ENCODE results near the gene PANK4. TPM values are rescaled to one million over a fixed set of nuclear protein-coding genes. Genes with fewer than 3 reads are reported as not detected.
"Not testable (repeated sequence)": the region's sequence is repeated elsewhere in the genome, so short reads cannot be mapped to it uniquely, and the experiment has no call there.

PANK4 gene
- total and polyA plus RNA-seq, 3 donors from 2014 or later, result 23.2 to 84.7 (median 65.9) TPM

- no peak for TF ChIP-seq POLR2A (IDR thresholded peaks at IDR 0.05)
- no peak for TF ChIP-seq CTCF (IDR thresholded peaks at IDR 0.05)
- Histone ChIP-seq H3K4me1 (peaks cover 25% of the 10 kb centered on the region), H3K4me3 (no peak overlapping the region), H3K27ac (no peak overlapping the region), H3K36me3 (ENCODE audit: low read depth, missing control alignments) (no peaks in the 10 kb centered on the region), H3K27me3 (no peaks in the 10 kb centered on the region), H3K9me3 (no peaks in the 10 kb centered on the region)
- intact Hi-C loops (cut with DNase I; ENCODE audit: low total_unique reads), result no loop called here
- WGBS, 2 donors, result 93% methylated on average over 15 to 26 of the region's 26 CpGs
- no peak for DNase-seq
These were observed 25.8 kb upstream of the PANK4 start for GRCh38 chr1:2552189-2552588.

- H3K27ac ChIP-seq; H3K9me3 ChIP-seq; H3K27me3 ChIP-seq; H3K4me3 ChIP-seq; intact Hi-C loops (cut with DNase I; ENCODE audit: low total_unique reads); H3K36me3 ChIP-seq (ENCODE audit: low read depth, missing control alignments); DNase-seq: not testable (repeated sequence)
- peaks cover 28% of the 10 kb centered on the region for H3K4me1 ChIP-seq
- WGBS, 2 donors, result 88 to 90% methylated on average over 6 to 9 of the region's 9 CpGs
These were observed 25.1 kb upstream of the PANK4 start for GRCh38 chr1:2551544-2551943.

- 64 to 88% methylated on average over 8 to 12 of the region's 12 CpGs for WGBS, 2 donors
These were observed 24.0 kb upstream of the PANK4 start for GRCh38 chr1:2550309-2550861.

GRCh38 chr1:2549367-2550029, 23.1 kb upstream of the PANK4 start:
- Histone ChIP-seq H3K27ac (peak overlapping the region; percentile 81 to 95), H3K4me1 (peaks cover 44% of the 10 kb centered on the region)
- not testable (repeated sequence) for H3K9me3 ChIP-seq; DNase-seq; H3K27me3 ChIP-seq; H3K36me3 ChIP-seq (ENCODE audit: low read depth, missing control alignments); H3K4me3 ChIP-seq
- 84 to 86% methylated on average over 23 to 27 of the region's 28 CpGs for WGBS, 2 donors
- intact Hi-C loops (cut with DNase I; ENCODE audit: low total_unique reads), result loop anchor here (5.0 kb wide), 1 partner anchor 137 kb away; the partner anchor contains the start of gene PEX10

More at GRCh38 chr1:2550309-2550861, 24.0 kb upstream of the PANK4 start:
- DNase-seq; H3K27me3 ChIP-seq; H3K27ac ChIP-seq; H3K9me3 ChIP-seq; H3K4me3 ChIP-seq; intact Hi-C loops (cut with DNase I; ENCODE audit: low total_unique reads); H3K36me3 ChIP-seq (ENCODE audit: low read depth, missing control alignments): not testable (repeated sequence)
- H3K4me1 ChIP-seq, result peaks cover 39% of the 10 kb centered on the region

GRCh38 chr1:2548068-2548589, 21.7 kb upstream of the PANK4 start:
- peak; percentile 88 for DNase-seq
- H3K36me3 ChIP-seq (ENCODE audit: low read depth, missing control alignments), result no peaks in the 10 kb centered on the region
- intact Hi-C loops (cut with DNase I; ENCODE audit: low total_unique reads), result loop anchor here (5.0 kb wide), 1 partner anchor 136 kb away; the partner anchor contains the start of gene PEX10
- no peaks in the 10 kb centered on the region for H3K27me3 ChIP-seq
- no peak overlapping the region for H3K4me3 ChIP-seq
- peak overlapping the region; percentile 81 to 95 for H3K27ac ChIP-seq
- H3K4me1 ChIP-seq, result peaks cover 54% of the 10 kb centered on the region
- 13 to 31% methylated on average over 4 to 17 of the region's 17 CpGs for WGBS, 2 donors
- no peaks in the 10 kb centered on the region for H3K9me3 ChIP-seq
- TF ChIP-seq POLR2A (IDR thresholded peaks at IDR 0.05) (no peak), CTCF (IDR thresholded peaks at IDR 0.05) (peak; percentile 91 to 94 (median 93))

GRCh38 chr1:2547210-2548067, 21.0 kb upstream of the PANK4 start:
- Histone ChIP-seq H3K27ac (peak overlapping the region; percentile 56 to 95), H3K36me3 (ENCODE audit: low read depth, missing control alignments) (no peaks in the 10 kb centered on the region), H3K9me3 (no peaks in the 10 kb centered on the region), H3K27me3 (no peaks in the 10 kb centered on the region), H3K4me3 (peak overlapping the region; percentile 50 to 61), H3K4me1 (peaks cover 54% of the 10 kb centered on the region)
- intact Hi-C loops (cut with DNase I; ENCODE audit: low total_unique reads), result loop anchor here (5.0 kb wide), 1 partner anchor 135 kb away; the partner anchor contains the start of gene PEX10
- TF ChIP-seq CTCF (IDR thresholded peaks at IDR 0.05), result no peak
- no peak for TF ChIP-seq POLR2A (IDR thresholded peaks at IDR 0.05)
- whole genome bisulfite sequencing, 2 donors, result 17 to 26% methylated on average over 3 to 27 of the region's 27 CpGs
- no peak for DNase-seq

All from testis (tissue), 3 donors.